WI38 (cell line): ENCODE measurements around the gene ANK2.

Source experiments
- H3K4me3 ChIP-seq: 2 replicates; pipeline ENCODE4 v1.5.1; 2011; ENCODE audit warnings: low read depth, mild to moderate bottlenecking, control low read depth, low read length
- TF ChIP-seq, protein P1 (sequence below): IDR thresholded peaks from 2 replicates; pipeline ENCODE4 v1.5.1; 2012; ENCODE audit warnings: low read depth, mild to moderate bottlenecking, control low read depth, low read length

The ANK2 gene

DNA sequence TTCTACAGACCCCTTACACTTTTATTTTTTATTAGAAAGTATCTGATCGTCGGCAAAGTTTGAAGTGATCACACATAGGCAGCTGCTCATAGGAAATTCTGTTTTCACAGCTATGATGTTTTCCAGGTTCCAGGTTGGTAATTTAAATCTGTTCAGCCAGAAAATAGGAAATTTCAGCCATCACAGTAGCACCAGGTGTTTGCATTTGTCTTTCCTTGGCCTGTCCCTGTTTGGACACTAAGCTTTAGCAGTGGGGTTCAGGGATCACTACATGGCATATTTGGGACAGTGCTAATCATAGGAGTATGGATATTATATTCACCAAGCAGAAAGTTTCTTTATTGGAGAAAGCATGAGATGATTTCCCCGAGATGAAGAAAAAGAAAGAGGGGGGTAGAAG is 92.9 kb downstream of the ANK2 start:
- H3K4me3 ChIP-seq, result no peak overlapping the region
- TF ChIP-seq, protein P1, sequence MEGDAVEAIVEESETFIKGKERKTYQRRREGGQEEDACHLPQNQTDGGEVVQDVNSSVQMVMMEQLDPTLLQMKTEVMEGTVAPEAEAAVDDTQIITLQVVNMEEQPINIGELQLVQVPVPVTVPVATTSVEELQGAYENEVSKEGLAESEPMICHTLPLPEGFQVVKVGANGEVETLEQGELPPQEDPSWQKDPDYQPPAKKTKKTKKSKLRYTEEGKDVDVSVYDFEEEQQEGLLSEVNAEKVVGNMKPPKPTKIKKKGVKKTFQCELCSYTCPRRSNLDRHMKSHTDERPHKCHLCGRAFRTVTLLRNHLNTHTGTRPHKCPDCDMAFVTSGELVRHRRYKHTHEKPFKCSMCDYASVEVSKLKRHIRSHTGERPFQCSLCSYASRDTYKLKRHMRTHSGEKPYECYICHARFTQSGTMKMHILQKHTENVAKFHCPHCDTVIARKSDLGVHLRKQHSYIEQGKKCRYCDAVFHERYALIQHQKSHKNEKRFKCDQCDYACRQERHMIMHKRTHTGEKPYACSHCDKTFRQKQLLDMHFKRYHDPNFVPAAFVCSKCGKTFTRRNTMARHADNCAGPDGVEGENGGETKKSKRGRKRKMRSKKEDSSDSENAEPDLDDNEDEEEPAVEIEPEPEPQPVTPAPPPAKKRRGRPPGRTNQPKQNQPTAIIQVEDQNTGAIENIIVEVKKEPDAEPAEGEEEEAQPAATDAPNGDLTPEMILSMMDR, result no peak

DNA sequence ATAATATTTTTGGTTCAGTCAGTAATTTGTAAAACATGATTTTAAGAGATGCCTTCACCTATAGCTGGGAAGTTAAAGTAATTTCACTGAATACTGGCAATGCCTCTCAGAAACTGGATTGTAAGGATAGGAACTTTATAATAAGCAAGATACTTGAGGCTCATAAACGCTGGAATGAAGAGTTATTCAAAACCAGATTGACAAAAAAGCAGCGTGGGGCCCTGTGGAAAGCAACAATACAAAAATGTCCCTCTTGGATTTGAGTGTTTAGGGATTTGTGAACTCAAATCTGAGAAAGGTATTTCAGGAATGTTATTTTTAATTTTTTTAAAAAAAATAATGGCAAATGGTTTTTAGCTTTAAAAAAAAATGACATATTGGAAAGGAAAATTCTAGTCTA is 94.6 kb downstream of the ANK2 start:
- TF ChIP-seq, protein P1, result no peak
- no peak overlapping the region for H3K4me3 ChIP-seq

DNA sequence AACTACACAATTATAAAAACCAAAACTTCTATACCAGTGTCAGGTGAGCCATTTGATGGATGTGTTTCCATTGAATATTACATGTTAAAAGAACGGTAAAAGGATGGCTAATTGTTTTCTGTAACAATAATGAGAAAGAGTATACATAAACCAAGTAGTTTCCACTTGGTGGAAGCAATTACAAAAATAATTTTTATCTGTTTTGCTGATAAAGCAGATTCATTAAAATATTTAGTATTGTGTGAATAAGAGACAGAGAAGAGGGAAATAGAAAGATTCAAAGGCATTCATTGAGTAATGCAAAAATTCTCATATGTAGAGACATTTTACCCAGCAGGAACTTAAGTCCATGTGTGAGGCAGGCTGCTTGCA is 95.7 kb downstream of the ANK2 start:
- TF ChIP-seq, protein P1, result no peak
- H3K4me3 ChIP-seq, result no peak overlapping the region

DNA sequence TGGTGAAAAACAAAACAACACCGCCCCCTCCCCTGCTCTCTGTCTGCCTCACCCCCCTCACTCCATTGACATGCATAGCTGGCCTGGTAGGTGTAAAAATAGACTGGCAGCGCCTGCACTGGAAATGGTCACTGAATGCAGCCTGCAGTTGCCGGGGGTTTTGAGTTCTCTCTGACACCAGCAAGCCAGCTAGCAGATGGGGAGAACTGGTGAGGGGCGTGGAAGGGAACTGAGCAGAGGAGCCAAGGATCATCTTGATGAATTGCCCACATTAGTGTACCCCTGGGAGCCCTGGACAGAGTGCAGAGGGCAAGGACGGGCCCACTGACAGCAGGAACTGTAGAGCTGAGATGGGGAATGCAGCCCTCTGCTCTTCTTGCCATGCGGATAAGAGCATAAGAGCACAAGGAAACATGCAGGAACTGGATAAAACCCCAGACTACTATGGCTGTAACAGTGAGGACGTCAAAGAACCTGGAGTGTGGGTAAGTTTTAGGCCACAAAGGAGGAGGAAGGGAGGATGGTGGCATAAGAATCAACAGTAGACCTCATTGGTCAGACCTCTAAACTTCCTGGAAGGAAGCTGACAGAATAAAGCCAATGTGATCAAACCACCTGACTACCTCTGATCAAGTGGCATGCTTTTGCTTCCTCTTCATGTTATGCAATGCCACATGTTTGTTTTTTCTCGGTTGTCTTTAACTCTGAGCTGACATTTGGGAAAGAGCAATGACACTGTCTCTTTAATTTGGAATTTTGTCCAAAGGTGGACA is 96.3 kb downstream of the ANK2 start:
- TF ChIP-seq, protein P1, result no peak
- no peak overlapping the region for H3K4me3 ChIP-seq

DNA sequence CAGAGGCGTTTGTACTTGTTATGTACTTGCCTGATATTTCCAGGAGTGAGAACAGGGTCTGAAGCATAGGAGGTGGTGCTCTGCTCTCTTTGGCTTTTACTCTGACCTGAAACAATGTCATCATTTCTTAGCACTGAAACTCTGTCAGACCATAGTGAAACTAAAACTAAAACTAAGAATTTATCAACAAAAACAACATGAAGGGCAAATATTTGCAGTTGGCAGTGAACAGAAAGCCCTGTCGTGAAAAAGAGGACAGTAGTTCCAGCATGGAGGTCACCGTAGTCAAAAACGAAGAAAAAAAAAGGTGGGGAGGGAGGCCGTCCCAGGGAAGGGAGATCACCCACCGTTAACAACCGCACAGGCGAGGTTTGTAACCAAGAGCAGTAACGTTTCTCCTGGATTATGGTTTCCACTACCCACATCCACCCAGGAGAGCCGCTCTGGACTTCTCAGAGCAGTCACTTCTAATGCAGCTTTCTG is 97.5 kb downstream of the ANK2 start:
- H3K4me3 ChIP-seq, result peak overlapping the region; percentile 21
- TF ChIP-seq, protein P1, result no peak

DNA sequence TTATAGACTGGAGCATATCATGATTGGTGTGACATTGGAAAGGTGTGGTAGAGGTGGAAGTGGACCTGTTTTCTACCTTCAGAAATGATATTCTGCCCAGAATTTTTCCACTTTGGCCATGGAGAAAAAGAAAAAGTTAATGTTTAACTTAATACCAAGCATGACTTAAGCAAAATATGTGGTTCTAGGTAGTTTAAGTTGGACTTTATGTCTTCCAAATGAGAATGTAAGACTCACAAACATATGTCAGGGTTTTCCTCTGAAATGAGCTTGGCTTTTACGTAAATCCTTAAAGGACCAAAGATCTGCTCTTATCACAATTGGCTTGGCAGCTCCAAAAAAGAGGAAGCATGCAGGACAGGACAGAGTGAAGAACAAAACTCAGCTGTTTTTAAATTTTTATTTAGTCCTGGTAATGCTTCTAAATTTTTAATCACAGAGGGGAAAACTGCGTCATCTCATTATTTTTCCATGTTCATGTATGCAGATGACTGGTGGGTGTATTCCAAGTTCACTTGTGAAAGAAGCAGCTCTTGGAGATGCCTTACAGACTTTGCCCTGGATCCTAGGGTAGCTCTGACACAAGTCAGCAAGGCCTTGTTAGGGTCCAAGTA is 98.2 kb downstream of the ANK2 start:
- H3K4me3 ChIP-seq, result no peak overlapping the region
- TF ChIP-seq, protein P1, result no peak

DNA sequence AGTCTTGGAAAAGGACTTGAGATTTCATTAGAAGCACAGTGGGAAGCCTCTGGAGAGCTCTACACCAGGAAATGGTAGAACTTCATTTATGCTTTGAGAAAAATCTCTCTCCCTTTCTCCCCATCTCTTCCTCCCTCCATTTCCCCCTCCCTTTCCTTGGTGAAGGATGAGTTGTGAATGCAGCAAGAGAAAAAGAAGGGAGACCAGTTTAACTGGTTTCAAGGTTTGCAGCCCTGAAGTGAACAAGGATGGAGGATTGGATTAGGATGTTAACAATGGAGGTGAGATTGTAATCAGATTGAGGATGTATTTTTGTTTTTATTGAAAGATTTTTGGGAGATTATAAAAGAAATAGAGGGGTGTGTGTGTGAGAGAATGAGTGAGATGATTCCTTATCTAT is 99.5 kb downstream of the ANK2 start:
- no peak overlapping the region for H3K4me3 ChIP-seq
- TF ChIP-seq, protein P1, result no peak
